KMS-11 (cell line): ENCODE measurements around the gene STRIP1.

Experiments
- H2AFZ ChIP-seq: fragments of 200-600 bp; sonication (generic); 2 replicates; pipeline ENCODE4 v1.6.1; 2016; ENCODE audit warnings: antibody characterized with exemption, mixed run types, low read depth
- H3K27ac ChIP-seq: fragments of 200-600 bp; sonication (generic); 2 replicates; pipeline ENCODE4 v1.6.1; 2016; ENCODE audit warnings: mild to moderate bottlenecking, mixed run types
- H3K27me3 ChIP-seq: fragments of 200-600 bp; sonication (generic); 2 replicates; pipeline ENCODE4 v1.6.1; 2017; ENCODE audit warnings: mild to moderate bottlenecking, low read depth, mixed run types, moderate library complexity; ENCODE audit not compliant: insufficient read depth
- H3K36me3 ChIP-seq: fragments of 200-600 bp; sonication (generic); 2 replicates; pipeline ENCODE4 v1.6.1; 2017; ENCODE audit warnings: mild to moderate bottlenecking, mixed run types; ENCODE audit not compliant: insufficient read depth
- H3K4me1 ChIP-seq: fragments of 200-600 bp; sonication (generic); 2 replicates; pipeline ENCODE4 v1.6.1; 2016; ENCODE audit warnings: mild to moderate bottlenecking, low read depth, mixed run types; ENCODE audit not compliant: poor library complexity, severe bottlenecking
- H3K4me2 ChIP-seq: fragments of 200-600 bp; sonication (generic); 2 replicates; pipeline ENCODE4 v1.7.0; 2016; ENCODE audit warnings: mild to moderate bottlenecking, mixed run types
- H3K4me3 ChIP-seq: fragments of 200-600 bp; sonication (generic); IDR thresholded peaks from 2 replicates; pipeline ENCODE4 v1.6.1; 2017; ENCODE audit warnings: low read depth, low read length, mixed read lengths; ENCODE audit not compliant: insufficient read depth
- H3K79me2 ChIP-seq: fragments of 200-600 bp; sonication (generic); 2 replicates; pipeline ENCODE4 v1.6.1; 2016; ENCODE audit warnings: low read depth, mixed run types; ENCODE audit not compliant: insufficient read depth
- H3K9ac ChIP-seq: fragments of 200-600 bp; sonication (generic); 2 replicates; pipeline ENCODE4 v1.6.1; 2016; ENCODE audit warnings: mild to moderate bottlenecking, mixed run types
- H4K20me1 ChIP-seq: fragments of 200-600 bp; sonication (generic); 2 replicates; pipeline ENCODE4 v1.6.1; 2016; ENCODE audit warnings: mild to moderate bottlenecking, mixed run types; ENCODE audit not compliant: insufficient read depth
- TF ChIP-seq, protein P1 (sequence below): fragments of 200-600 bp; sonication (generic); conservative IDR thresholded peaks from 2 replicates; pipeline ENCODE4 v1.6.1; 2017; ENCODE audit warnings: low read depth, mild to moderate bottlenecking, antibody characterized with exemption, low read length, moderate library complexity, mixed read lengths

Gene STRIP1

DNA sequence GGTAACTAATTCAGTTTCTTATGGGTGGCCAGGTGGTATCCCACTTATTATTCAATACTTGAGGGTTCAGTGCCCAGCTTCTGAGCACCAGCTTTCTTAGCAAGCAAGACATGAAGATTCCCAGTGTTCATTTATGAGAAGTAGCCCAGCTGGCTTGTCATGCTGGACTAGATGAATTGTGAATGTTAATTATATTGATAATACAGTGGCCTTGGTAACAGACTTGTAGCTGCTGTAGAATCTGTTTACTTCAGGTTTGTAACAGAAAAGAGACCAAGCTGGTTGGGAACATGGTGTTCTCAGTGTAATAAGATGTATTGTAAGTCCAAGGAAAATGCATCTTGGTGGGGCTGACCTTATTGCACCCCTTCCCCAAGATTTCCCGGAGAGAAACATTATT, 39.8 kb upstream of the STRIP1 start:
- Histone ChIP-seq H2AFZ (no peak overlapping the region), H3K4me2 (no peak overlapping the region), H3K79me2 (peaks cover 7% of the 10 kb centered on the region; the same call in 1 of the 2 replicates), H3K27ac (no peak overlapping the region), H4K20me1 (no peaks in the 10 kb centered on the region), H3K4me3 (no peak overlapping the region), H3K27me3 (no peaks in the 10 kb centered on the region), H3K36me3 (no peaks in the 10 kb centered on the region), H3K9ac (no peak overlapping the region), H3K4me1 (peaks cover 28% of the 10 kb centered on the region)
- TF ChIP-seq, protein P1, sequence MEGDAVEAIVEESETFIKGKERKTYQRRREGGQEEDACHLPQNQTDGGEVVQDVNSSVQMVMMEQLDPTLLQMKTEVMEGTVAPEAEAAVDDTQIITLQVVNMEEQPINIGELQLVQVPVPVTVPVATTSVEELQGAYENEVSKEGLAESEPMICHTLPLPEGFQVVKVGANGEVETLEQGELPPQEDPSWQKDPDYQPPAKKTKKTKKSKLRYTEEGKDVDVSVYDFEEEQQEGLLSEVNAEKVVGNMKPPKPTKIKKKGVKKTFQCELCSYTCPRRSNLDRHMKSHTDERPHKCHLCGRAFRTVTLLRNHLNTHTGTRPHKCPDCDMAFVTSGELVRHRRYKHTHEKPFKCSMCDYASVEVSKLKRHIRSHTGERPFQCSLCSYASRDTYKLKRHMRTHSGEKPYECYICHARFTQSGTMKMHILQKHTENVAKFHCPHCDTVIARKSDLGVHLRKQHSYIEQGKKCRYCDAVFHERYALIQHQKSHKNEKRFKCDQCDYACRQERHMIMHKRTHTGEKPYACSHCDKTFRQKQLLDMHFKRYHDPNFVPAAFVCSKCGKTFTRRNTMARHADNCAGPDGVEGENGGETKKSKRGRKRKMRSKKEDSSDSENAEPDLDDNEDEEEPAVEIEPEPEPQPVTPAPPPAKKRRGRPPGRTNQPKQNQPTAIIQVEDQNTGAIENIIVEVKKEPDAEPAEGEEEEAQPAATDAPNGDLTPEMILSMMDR, result no peak

DNA sequence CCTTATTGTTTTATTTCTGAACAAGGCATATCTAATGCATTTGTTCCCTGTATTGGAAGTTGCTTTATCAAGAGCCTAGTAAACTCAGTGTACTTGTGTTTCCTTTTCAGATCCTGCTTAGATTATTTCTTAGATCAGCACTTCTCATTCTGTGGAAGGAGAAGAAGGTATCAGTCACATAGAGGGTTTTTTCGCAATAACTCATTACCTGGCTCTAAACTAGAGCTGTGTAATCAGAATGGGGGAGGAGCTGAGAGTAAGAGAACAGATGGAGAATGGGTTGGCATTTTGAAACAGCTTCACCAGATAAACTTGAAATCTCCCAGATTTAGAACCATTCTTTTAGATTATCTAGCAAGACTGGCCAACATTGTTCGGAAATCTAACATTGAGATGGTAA, 38.9 kb upstream of the STRIP1 start:
- Histone ChIP-seq H4K20me1 (no peaks in the 10 kb centered on the region), H2AFZ (no peak overlapping the region), H3K9ac (no peak overlapping the region), H3K4me1 (peaks cover 20% of the 10 kb centered on the region), H3K4me3 (no peak overlapping the region), H3K27ac (no peak overlapping the region), H3K4me2 (no peak overlapping the region; the same call in 1 of the 2 replicates), H3K36me3 (no peaks in the 10 kb centered on the region), H3K27me3 (no peaks in the 10 kb centered on the region), H3K79me2 (no peaks in the 10 kb centered on the region; the same call in 1 of the 2 replicates)
- TF ChIP-seq, protein P1, result no peak

DNA sequence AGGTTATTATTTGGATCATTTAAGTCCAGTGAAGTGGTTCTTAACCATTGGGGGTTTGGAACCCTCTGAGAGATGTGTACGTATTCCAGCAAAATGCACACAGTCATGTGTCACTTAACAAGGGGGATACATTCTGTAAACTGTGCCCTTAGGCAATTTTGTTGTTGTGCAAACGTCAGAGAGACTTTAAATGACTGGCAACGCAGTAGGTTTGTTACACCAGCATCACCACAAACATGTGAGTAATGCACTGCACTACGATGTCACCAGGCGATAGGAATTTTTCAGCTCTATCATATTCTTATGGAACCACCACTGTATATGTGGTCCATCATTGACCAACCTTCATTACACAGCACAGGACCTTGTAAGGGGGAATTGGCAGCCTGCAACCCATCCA, 37.9 kb upstream of the STRIP1 start:
- Histone ChIP-seq H3K27me3 (no peaks in the 10 kb centered on the region), H2AFZ (no peak overlapping the region), H3K27ac (no peak overlapping the region), H3K4me2 (no peak overlapping the region), H3K36me3 (no peaks in the 10 kb centered on the region), H3K79me2 (no peaks in the 10 kb centered on the region; the same call in 1 of the 2 replicates), H3K4me3 (no peak overlapping the region), H3K9ac (no peak overlapping the region), H4K20me1 (no peaks in the 10 kb centered on the region), H3K4me1 (peaks cover 15% of the 10 kb centered on the region)
- TF ChIP-seq, protein P1, result no peak

DNA sequence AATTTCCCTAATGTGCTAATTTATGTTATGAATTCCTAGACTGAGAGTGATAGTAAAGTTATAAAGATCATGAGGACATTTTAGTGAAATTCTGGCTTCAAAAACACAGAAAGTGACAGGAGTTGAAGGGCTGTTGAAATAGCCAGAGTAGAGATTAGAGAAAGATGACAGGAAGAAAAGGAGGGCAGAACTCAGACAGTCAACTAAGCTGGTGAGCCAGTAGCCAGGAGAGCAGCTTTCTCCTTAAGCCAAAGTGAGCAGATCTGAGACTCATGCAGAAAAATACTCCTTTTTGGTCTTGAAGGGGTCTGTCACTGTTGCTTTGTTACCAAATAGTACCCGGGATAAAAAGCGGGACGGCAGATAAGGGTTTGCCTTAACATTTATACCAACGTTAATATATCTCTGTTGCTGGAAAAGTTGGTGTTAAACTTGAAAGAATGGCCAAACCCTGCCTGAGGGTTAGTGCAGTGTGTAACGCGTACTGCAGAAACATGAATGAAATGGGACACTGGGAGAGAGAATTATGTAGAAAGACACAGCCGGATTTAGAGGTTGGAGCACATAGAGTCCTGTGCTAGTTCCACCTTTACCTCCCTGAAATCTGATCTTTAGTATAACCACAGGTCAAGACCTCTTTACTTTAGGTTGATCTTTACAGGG, 37.1 kb upstream of the STRIP1 start:
- Histone ChIP-seq H3K27ac (no peak overlapping the region), H3K4me2 (no peak overlapping the region), H3K27me3 (no peaks in the 10 kb centered on the region), H4K20me1 (no peaks in the 10 kb centered on the region), H3K36me3 (no peaks in the 10 kb centered on the region), H2AFZ (no peak overlapping the region), H3K79me2 (no peaks in the 10 kb centered on the region; the same call in 1 of the 2 replicates), H3K4me3 (no peak overlapping the region), H3K4me1 (peaks cover 15% of the 10 kb centered on the region), H3K9ac (no peak overlapping the region)
- TF ChIP-seq, protein P1, result no peak
